RCC 7860 (cell line): ENCODE results near the gene SLC7A6.

Experiments used
- DNase-seq: peaks from one replicate; pipeline ENCODE4 v3.0.0-alpha.2; 2015; ENCODE audit warnings: low spot score
- FAIRE-seq: peaks from 2 replicates; lab custom pipeline; 2012; peaks lifted over from hg19 to GRCh38; lab: Jason Lieb, UNC

Gene SLC7A6

DNA sequence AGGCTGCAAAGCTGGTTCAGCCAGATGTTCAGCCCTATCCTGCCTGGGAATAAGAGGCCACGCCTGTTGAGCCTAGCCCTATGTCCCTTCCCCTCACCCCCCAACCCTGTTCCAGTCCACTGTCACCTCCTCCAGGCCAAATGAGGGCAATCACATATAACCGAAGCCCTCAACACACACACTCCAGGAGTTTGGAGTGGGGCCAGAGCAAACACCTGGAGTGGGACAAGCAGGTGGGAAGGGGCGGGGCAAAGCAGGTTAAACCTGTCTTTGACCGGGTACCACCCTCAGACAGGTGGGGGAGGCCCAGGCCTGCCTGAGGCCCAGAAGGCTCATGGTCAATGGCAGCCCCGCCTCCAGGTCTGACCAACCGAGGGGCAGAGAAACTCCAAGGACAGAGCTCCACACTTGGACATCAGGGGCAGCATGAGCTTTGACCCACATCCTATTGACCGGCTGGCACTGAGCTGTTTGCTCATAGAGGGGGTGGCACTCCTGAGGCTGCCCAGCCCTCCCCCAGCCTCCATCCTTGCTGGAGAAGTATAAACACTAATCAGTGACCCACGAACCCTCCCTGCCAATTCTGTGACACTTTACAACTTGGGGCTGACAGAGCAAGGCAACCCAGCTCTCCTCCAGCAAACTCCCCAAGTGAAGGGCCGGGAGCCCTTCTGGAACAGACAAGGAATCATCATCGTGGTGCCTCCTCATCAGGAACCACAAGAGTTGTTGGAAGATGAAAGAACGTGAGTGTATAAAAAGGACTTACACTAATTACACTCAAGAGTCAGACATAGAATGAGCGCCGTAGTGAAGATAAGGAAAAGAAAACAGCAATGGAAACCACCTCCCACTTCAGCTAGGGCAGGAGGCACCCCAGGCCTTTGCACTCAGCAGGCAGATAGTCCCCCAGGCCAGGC, 29.9 kb upstream of the SLC7A6 start:
- FAIRE-seq (no peak), DNase-seq (peak; percentile 13)

DNA sequence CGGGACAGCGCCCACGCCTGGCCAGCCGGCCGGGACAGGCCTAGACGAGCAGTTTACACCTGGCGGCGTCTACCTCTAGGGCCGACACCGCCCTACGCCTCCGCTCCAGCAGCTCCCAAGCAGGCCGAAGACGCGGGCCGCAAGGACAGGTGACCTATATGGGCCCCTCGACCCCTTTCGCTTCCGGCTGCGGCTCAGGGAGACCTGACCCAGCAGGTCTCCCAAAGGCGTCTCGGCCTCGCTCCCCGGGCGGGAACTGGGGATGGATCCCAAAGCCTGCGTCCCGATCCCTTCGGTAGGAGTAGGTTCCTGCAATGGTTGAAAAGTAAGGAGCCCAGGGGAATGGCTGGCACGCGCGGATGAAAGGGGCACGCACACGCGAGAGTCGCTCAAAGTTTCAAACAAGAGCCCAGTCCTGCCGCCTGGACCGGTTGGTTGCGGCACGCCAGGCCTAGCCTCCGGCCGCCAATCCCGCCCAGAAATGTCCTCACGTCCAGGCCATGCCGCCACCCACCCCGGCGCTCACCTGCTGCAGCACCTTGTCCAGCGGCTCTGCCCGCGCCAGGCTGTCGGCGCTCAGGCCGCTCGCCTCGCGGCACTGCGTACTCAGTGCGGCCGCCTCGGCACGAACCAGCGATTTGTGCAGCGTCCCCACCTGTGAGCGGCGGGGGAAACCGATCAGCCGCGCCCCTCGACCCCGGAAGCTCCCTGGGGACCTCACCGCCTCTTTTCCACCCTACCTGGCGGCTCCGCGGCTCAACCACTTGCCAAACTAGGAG, 29.0 kb upstream of the SLC7A6 start:
- FAIRE-seq (no peak), DNase-seq (no peak)

DNA sequence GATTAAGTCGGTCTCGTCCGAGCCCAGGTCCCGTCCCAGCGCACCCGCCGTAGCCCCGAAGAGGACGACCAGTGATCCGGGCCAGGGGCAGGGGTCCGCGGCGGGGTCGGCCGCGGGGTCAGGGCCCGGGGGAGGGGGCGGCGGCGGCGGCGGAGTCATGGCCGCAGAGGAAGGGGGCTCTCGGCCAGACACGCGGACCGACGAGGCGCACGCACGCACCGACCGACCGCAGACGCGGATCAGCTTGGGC, 28.5 kb upstream of the SLC7A6 start, which contains the start of gene ESRP2:
Gene ESRP2, minus strand, starts transcription at position 241 of the 250 bp plus-strand sequence. Its CDS starts 82 bp downstream, at position 159.
- DNase-seq: no peak
- FAIRE-seq: no peak

DNA sequence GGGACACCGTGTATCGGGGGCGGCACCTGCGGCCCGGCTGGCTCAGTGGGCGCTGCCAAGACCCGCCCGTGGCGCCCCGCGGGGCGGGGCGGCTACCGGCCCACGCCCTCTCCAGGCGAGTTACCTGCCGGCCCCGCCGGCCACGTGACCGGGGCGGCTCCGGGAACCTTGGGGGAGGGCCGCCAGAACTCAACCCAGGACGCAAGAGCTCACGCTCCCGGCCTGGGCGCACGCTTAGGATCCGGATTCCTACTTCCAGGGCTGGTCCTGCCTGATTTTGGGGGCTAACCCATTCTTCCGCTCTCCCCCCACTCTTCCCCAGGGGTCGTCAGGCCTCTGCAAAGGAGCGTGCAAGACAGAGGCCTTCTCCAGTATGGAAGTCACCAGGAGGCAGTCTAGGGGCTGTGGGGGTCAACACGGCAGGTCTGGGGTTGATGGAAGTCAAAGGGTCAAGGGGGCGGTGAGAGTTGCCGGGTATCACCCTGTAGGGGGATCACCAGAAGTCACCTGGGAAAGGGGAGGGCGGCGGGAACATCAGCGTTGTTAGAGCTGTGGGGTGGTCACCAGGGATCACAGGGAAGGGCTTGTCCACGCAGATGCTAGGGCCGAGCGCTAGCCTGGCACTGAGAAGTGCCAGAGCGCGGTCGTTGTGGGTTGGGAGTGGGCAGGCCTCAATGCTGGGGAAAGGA, 28.0 kb upstream of the SLC7A6 start:
- FAIRE-seq (no peak), DNase-seq (no peak)

DNA sequence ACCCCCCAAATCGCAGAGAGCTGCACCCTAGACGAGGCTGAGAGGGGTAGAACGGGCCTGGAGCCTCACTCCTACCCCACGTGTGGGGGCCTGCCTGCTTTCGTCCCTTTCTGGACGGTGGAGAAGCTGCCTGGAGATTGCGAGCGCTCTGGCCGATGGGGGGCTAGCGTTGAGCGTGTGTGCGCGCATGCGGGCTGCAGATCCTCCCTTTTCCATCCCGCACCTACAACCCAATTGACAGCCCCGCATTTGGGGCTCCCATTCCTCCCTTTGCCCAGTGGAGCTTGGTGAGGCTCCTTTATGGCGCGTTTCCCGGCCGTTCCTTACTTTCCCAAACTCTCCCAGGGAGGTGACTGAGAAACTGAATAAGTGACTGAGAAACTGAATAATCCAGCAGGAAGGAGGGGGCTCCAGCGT, 27.5 kb upstream of the SLC7A6 start:
- FAIRE-seq (no peak), DNase-seq (no peak)

DNA sequence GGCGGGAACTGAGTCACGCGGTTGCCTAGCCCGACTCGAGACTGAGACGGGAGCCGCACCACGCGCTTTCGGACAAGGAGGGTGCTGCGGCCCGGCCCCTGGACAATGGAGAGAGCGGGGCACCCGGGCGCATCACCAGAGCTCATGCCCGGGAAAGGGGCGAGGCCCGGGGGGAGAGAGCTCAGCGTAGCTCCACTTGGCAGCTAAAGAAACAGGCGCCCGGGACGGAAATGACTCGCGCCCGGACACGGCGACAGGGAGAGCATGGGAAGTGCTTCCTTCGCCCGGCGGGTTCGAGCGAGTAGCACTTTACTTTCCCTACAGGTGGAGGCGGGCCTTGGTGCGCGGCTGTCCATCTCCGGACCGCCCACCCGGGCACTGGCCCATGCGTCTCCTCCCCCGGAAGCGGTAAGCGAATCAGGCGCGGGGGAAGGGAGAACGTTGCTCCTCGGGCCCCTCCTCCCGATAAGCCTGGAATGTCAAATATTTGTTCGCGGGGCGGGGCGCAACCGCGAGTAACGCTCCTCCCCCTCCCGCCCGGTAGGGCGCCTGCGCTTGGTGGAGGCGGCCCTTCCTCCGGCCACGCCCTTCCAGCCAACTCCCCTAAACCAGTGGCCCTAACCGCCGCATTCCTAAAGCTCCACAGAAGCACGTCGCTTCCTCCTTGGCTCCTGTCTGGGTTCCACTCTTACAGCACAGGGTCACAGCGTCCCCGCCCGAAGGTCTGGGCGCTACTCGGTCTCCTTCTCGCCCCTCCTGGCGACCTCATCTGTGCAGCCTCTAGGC, 26.9 kb upstream of the SLC7A6 start:
- FAIRE-seq (peak; percentile 89), DNase-seq (peak; percentile 98)

DNA sequence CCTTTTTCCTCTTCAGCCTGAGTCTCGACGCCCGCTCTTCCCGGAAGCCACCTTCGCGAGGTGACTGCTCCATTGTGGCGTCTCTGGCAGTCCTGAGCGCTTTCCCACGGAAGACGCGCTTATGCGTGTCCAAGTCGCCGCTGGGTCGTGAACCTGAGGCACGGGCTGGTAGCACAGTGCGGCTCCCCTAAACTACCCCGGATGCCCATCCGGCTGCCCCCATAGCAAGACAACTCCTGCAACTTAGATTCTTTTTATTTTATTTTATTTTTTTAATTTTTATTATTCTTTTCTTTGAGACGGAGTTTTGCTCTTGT, 26.3 kb upstream of the SLC7A6 start:
- FAIRE-seq (no peak), DNase-seq (no peak)

DNA sequence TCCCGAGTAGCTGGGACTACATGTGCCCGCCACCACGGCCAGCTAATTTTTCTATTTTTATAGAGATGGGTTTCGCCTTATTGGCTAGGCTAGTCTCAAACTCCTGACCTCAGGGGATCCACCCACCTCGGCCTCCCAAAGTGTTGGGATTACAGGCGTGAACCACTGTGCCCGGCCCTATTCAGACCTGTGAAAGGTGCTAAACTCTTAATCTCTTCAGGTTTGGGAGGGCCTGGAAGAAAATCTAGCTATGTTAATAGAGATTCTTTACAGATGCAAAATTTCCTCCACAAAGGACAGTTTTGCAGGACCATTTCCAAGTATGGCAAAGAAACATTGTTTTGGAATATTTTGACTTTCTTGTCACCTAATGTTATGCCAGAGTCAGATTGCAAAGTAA, 22.2 kb upstream of the SLC7A6 start:
- no peak for DNase-seq
- FAIRE-seq: no peak

DNA sequence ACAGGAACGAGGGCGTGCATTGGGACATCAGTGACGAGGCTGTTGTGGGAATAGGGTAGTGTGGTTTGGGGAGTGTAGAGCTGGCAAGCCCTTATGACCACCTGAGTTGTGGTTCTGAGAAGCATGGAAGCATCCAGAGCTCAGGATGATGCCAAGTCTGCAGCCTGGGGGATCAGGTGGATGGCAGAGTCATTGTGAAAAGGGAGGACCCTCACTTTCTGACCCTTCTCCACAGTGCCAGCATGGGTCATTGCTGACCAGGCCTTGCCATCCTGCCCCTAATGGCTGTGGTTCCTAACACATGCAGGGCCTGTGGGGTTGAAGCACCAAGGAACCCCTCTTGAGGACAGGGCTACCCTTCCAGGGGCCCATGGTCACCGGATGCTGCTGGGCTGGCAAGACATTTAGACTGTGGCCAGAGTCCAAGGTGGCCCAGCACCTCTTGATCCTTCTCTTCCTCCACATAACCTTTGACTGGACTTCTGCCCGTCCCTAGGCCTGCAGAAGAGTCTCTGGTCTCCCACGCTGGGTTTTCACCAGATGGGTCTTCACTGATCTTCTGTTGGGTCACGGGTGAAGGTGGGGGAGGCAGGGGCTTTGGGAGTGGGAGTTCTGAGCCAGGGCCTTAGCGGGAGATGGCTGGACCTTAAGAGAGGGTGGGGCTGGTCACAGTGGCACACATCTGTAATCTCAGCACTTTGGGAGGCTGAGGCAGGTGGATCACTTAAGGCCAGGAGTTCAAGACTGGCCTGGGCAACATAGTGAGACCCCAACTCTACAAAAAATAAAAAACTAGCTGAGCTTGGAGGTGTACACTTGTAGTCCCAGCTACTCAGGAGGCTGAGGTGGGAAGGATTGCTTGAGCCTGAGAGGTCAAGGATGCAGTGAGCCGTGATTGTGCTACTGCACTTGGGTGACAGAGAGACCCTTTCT, 21.1 kb upstream of the SLC7A6 start:
- no peak for FAIRE-seq
- no peak for DNase-seq

GRCh38 chr16:68244481-68244902, 19.8 kb upstream of the SLC7A6 start:
- FAIRE-seq: no peak

DNA sequence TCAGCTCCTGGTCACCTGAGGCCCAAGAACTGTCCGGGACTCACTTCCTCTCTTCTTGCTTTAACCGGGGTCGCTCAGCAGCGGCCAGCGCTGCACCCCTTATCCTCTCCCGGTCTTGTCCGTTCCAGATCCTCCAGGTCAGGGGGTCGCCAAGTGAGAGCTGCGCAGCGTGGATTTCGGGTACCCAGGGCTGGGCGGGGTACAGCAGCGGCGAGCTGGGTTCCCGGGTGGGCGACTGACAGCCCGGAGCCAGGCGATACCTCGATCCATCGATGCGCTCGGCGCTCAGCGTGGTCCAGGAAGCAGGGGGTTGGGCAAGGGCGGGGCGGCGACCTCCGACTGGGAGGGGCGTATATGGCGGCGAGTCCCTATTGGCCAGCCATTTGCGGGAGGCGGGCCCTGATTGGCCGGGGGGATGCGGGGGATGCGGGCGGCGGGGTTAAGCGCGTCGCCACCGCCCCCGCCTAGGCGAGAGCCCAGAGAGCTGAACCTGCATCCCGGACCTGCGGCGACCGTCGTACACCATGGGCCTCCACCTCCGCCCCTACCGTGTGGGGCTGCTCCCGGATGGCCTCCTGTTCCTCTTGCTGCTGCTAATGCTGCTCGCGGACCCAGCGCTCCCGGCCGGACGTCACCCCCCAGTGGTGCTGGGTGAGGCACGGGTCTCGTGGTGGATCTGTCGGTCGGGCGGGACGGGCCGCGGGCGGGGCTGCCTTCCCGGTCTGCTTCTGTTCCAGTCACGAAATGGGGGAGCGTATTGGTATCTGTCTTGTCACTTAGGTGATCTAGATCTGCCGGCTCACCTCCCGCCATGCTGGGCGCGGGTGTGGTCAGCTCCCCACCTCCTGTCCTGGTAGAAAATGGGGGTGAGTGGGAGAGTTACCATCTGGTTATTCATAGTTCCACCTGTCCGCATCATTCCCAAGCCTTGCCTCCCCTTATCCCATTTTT, 19.1 kb upstream of the SLC7A6 start, which contains the start of gene PLA2G15:
Gene PLA2G15, plus strand, starts transcription at position 471 of the 951 bp plus-strand sequence. Its CDS starts 54 bp downstream, at position 525.
- FAIRE-seq: no peak
- peak; percentile 74 for DNase-seq

More at GRCh38 chr16:68244481-68244902, 19.8 kb upstream of the SLC7A6 start:
- DNase-seq: no peak

DNA sequence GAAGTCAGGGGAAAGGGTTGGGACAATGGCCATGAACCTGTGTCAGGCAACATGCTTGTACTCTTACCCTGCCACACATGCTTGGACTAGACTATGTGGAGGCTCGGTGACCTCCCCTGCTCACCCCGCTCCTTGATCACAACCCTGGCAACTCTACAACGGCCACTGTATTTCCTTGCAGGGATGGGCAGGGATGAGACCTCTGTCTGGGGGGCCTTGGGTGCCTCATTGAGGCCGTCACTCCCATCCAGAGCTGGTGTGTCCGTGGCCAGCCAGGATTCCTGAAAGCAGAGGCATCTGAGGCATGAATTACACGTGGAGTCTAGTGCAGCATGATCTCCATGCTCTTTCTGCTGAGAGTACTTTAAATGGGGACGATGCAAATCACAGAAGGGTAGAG, 18.2 kb upstream of the SLC7A6 start:
- FAIRE-seq: no peak
- no peak for DNase-seq

GRCh38 chr16:68246666-68247065, 17.7 kb upstream of the SLC7A6 start:
- DNase-seq (no peak), FAIRE-seq (no peak)

DNA sequence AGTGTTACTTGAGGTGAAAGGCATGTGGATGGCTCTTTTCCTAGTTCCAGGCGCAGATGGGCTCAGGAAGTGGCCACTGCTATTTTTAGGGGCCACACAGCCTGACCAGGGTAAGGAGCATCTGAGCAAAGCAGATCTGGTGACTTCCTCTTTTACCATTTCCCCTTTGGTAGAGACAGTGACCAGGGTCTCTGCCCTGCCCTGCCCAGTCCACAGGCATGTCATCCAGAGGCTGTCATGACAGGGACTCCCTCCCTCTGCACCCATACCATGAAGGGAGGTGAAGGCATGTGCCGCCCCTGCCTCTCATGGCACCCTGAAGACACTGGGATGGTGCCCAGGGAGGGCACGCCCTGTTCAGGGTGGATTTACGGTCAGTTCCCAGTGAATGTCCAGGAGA, 16.9 kb upstream of the SLC7A6 start:
- DNase-seq (no peak), FAIRE-seq (no peak)

DNA sequence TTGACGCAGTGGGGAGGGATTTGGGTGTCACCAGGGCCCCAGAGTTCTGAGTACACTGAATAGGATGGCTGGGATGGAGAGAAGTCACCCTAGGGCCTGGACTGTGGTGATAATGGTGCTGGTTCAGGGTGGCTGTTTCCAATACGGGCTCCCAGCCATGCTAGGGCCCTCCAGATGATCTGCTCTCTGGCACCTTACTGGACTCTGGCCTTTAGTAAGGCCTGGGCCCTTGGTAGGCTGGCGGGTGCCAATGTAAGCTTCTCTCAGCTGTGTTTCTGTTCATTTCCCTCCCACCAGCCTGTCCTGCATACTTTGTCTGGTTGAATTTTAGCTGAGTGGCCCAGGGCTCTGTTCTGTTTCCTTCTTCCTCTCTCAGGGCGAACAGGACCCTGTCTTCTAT, 16.4 kb upstream of the SLC7A6 start:
- no peak for DNase-seq
- no peak for FAIRE-seq

- no peak for FAIRE-seq
- no peak for DNase-seq
Observed at GRCh38 chr16:68249371-68249770, 15.0 kb upstream of the SLC7A6 start.

- FAIRE-seq (no peak), DNase-seq (no peak)
Observed at GRCh38 chr16:68250951-68251350, 13.4 kb upstream of the SLC7A6 start.

- DNase-seq: no peak
Observed at GRCh38 chr16:68251832-68252231, 12.5 kb upstream of the SLC7A6 start.

DNA sequence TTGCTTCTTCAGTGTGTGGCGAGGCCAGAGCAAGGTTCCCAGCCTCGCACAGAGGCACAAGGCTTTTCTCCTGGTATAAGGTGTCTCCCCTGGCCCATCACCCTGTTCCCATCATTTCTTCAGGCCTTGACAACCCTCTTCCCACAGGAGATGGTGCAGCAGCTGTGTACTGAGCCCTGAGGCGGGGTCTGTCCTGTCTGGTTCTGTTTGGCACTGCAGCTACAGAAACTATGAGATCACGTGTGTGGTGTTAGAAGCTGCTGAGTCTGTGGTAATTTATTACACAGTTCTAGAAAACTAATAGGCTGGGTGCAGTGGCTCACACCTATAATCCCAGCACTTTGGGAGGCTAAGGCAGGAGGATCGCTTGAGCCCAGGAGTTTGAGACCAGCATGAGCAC, 11.9 kb upstream of the SLC7A6 start:
- DNase-seq: no peak
- no peak for FAIRE-seq

More at GRCh38 chr16:68251832-68252231, 12.5 kb upstream of the SLC7A6 start:
- FAIRE-seq: no peak
